ENCODE data around the gene ECT2.

DNA sequence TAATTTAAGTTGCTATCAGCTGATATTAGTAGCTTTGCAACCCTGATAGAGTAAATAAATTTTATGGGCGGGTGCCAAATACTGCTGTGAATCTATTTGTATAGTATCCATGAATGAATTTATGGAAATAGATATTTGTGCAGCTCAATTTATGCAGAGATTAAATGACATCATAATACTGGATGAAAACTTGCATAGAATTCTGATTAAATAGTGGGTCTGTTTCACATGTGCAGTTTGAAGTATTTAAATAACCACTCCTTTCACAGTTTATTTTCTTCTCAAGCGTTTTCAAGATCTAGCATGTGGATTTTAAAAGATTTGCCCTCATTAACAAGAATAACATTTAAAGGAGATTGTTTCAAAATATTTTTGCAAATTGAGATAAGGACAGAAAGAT is 70.0 kb downstream of the ECT2 start:
- TF ChIP-seq POLR2AphosphoS5 (IDR thresholded peaks at IDR 0.05) (no peak), POLR2A (IDR thresholded peaks at IDR 0.05) (no peak)
- TF ChIP-seq, protein P1, sequence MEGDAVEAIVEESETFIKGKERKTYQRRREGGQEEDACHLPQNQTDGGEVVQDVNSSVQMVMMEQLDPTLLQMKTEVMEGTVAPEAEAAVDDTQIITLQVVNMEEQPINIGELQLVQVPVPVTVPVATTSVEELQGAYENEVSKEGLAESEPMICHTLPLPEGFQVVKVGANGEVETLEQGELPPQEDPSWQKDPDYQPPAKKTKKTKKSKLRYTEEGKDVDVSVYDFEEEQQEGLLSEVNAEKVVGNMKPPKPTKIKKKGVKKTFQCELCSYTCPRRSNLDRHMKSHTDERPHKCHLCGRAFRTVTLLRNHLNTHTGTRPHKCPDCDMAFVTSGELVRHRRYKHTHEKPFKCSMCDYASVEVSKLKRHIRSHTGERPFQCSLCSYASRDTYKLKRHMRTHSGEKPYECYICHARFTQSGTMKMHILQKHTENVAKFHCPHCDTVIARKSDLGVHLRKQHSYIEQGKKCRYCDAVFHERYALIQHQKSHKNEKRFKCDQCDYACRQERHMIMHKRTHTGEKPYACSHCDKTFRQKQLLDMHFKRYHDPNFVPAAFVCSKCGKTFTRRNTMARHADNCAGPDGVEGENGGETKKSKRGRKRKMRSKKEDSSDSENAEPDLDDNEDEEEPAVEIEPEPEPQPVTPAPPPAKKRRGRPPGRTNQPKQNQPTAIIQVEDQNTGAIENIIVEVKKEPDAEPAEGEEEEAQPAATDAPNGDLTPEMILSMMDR (IDR thresholded peaks at IDR 0.05) = no peak
